OCI-LY7 (cell line): ENCODE data around the gene GIPC1. TPM values are rescaled to one million over a fixed set of nuclear protein-coding genes. Genes with fewer than 3 reads are reported as not detected.

Source experiments
- BruUV-seq: library from RNA; stranded (reverse); fragments of 400-500 nt; replicated peaks from 2 replicates; lab custom pipeline; 2021; lab: Mats Ljungman, UMichigan
- CTCF ChIA-PET: fragments of 300-600 bp; sonication (Branson Sonifier 250); formaldehyde crosslinking; loops from one replicate; lab custom pipeline; 2022; ENCODE audit warnings: antibody characterized with exemption; ENCODE audit not compliant: unreplicated experiment; lab: Charles Lee
- POLR2A ChIA-PET: fragments of 300-600 bp; sonication (Branson Sonifier 250); formaldehyde crosslinking; loops from one replicate; lab custom pipeline; 2022; ENCODE audit warnings: antibody characterized with exemption; lab: Charles Lee
- DNase-seq: peaks from one replicate; pipeline ENCODE4 v3.0.0-alpha.2; 2015; ENCODE audit warnings: low spot score
- H2AFZ ChIP-seq: fragments of 200-600 bp; sonication (generic), shearing (Covaris generic); 2 replicates; pipeline ENCODE4 v1.6.1; 2014; ENCODE audit warnings: mild to moderate bottlenecking, antibody characterized with exemption, low read length, moderate library complexity
- H3K27ac ChIP-seq: fragments of 200-600 bp; sonication (generic); 2 replicates; pipeline ENCODE4 v1.5.1; 2014; ENCODE audit warnings: mixed run types, low read depth, mild to moderate bottlenecking, moderate library complexity, low read length, inconsistent platforms; ENCODE audit not compliant: poor library complexity, severe bottlenecking
- H3K36me3 ChIP-seq: fragments of 200-600 bp; sonication (generic); 2 replicates; pipeline ENCODE4 v1.6.1; 2014; ENCODE audit warnings: mild to moderate bottlenecking, antibody characterized with exemption, low read length, moderate library complexity, mixed read lengths; ENCODE audit not compliant: insufficient read depth
- H3K4me1 ChIP-seq: fragments of 200-600 bp; sonication (generic); 2 replicates; pipeline ENCODE4 v1.5.1; 2014; ENCODE audit warnings: mild to moderate bottlenecking, low read length; ENCODE audit not compliant: insufficient read depth, poor library complexity, severe bottlenecking
- H3K4me2 ChIP-seq: fragments of 200-600 bp; sonication (generic); 2 replicates; pipeline ENCODE4 v1.6.1; 2014; ENCODE audit warnings: mild to moderate bottlenecking, low read length
- H3K4me3 ChIP-seq: fragments of 200-600 bp; sonication (generic); 2 replicates; pipeline ENCODE4 v1.5.1; 2014; ENCODE audit warnings: mild to moderate bottlenecking, low read depth, low read length; ENCODE audit not compliant: poor library complexity, severe bottlenecking
- H3K79me2 ChIP-seq: fragments of 200-600 bp; sonication (generic); 2 replicates; pipeline ENCODE4 v1.6.1; 2016; ENCODE audit warnings: low read depth, mild to moderate bottlenecking, low read length, moderate library complexity, mixed read lengths; ENCODE audit not compliant: insufficient read depth
- H3K9me2 ChIP-seq: fragments of 200-600 bp; sonication (generic); 2 replicates; pipeline ENCODE4 v1.6.1; 2016; ENCODE audit warnings: mild to moderate bottlenecking, low read length, mixed read lengths; ENCODE audit not compliant: insufficient read depth
- H3K9me3 ChIP-seq: fragments of 200-600 bp; sonication (generic); 2 replicates; pipeline ENCODE4 v1.6.1; 2014; ENCODE audit warnings: mild to moderate bottlenecking, mixed run types, low read length, mixed read lengths
- H4K20me1 ChIP-seq: fragments of 200-600 bp; sonication (generic); 2 replicates; pipeline ENCODE4 v1.6.1; 2014; ENCODE audit warnings: mild to moderate bottlenecking, antibody characterized with exemption, low read length, moderate library complexity, mixed read lengths; ENCODE audit not compliant: insufficient read depth
- CTCF ChIP-seq: fragments of 200-600 bp; sonication (generic); conservative IDR thresholded peaks from 2 replicates; pipeline ENCODE4 v1.5.1; 2014; ENCODE audit warnings: mild to moderate bottlenecking, antibody characterized with exemption, low read length, moderate library complexity, mixed read lengths
- EZH2phosphoT487 ChIP-seq: fragments of 200-600 bp; sonication (generic); IDR thresholded peaks from 2 replicates; pipeline ENCODE4 v1.6.1; 2018; ENCODE audit warnings: low read depth, borderline replicate concordance, mild to moderate bottlenecking, mixed run types, antibody characterized with exemption, low read length, moderate library complexity, mixed read lengths
- intact Hi-C: fragments of 100-400 bp; cut with micrococcal nuclease; formaldehyde crosslinking; loops from one replicate; pipeline ENCODE4 v1.10.0; 2022; ENCODE audit not compliant: unreplicated experiment
- total RNA-seq, 2 experiments: library from RNA; depleted of rRNA in 1 of 2; stranded (reverse); fragments of >200 nt in 1 of 2; shearing (Covaris generic) in 1 of 2; gene quantifications; 2 replicates each; pipeline ENCODE4 v1.2.3, GENCODE V29; 2014 to 2022

GIPC1 gene
- total RNA-seq, 2 experiments from 2014 or later = 18.5 to 38.3 TPM

DNA sequence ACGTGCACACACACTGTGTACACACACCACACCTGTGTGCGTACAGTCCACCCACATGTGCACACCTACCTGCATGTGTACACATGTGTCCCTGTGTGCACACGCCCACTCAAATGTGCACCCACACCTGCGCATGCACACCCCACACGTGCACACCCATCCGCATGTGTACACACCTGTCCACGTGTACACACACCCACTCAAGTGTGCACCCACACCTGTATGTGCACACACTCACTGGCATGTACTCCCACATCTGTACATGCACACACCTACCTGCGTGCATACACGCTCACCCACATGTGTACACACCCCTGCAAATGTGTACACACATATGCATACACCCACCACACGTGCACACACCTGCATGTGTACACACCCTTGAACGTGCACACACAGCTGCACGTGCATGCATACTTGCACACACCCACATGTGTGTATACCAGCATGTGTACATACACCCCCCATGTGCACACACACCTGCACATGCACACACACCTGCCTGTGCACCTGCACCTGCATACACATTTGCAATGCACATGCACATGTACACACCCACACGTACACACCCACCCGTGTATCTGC, 52.2 kb downstream of the GIPC1 start:
- Histone ChIP-seq H3K36me3 (peaks cover 72% of the 10 kb centered on the region), H3K79me2 (peaks cover 23% of the 10 kb centered on the region; the same call in 1 of the 2 replicates), H3K4me3 (no peak overlapping the region), H3K4me2 (no peak overlapping the region), H3K4me1 (peaks cover 22% of the 10 kb centered on the region), H4K20me1 (no peaks in the 10 kb centered on the region), H3K9me3 (no peaks in the 10 kb centered on the region), H3K27ac (no peak overlapping the region), H3K9me2 (no peaks in the 10 kb centered on the region), H2AFZ (no peak overlapping the region)
- ChIA-PET CTCF (no interaction called here), POLR2A (no interaction called here)
- no TSS peak for BruUV-seq
- TF ChIP-seq EZH2phosphoT487 (no peak), CTCF (no peak)
- no peak for DNase-seq
- intact Hi-C loops = no loop called here

GRCh38 chr19:14442891-14443631, 52.9 kb downstream of the GIPC1 start:
- CTCF ChIA-PET = no interaction called here
- no peak for DNase-seq
- Histone ChIP-seq H3K9me3 (no peaks in the 10 kb centered on the region), H3K4me2 (no peak overlapping the region), H4K20me1 (no peaks in the 10 kb centered on the region), H3K4me3 (no peak overlapping the region), H3K27ac (no peak overlapping the region), H3K4me1 (peaks cover 23% of the 10 kb centered on the region), H3K36me3 (peaks cover 65% of the 10 kb centered on the region), H3K9me2 (no peaks in the 10 kb centered on the region), H2AFZ (no peak overlapping the region), H3K79me2 (peaks cover 29% of the 10 kb centered on the region; the same call in 1 of the 2 replicates)
- intact Hi-C loops = no loop called here
- POLR2A ChIA-PET = no interaction called here
- TF ChIP-seq CTCF (no peak), EZH2phosphoT487 (no peak)
- BruUV-seq = no TSS peak
